WTC11 (cell line): ENCODE results near the gene ESYT1.

Experiments
- AR ChIP-seq: fragments of 250-450 bp; sonication (Bioruptor Pico); IDR thresholded peaks from 2 replicates; pipeline ENCODE4 v1.9.0; 2021; ENCODE audit warnings: mild to moderate bottlenecking
- CTCF ChIP-seq: fragments of 200-600 bp; IDR thresholded peaks from 2 replicates; pipeline ENCODE4 v1.8.0; 2022; ENCODE audit warnings: antibody characterized with exemption
- JUN ChIP-seq: sonication (generic); formaldehyde crosslinking; IDR thresholded peaks from 2 replicates; pipeline ENCODE4 v1.8.0; 2023; ENCODE audit warnings: mild to moderate bottlenecking, missing genetic modification reagents
- NR3C1 ChIP-seq: sonication (generic); formaldehyde crosslinking; conservative IDR thresholded peaks from 2 replicates; pipeline ENCODE4 v1.8.1; 2023; ENCODE audit warnings: low read depth, mild to moderate bottlenecking, missing genetic modification reagents
- TF ChIP-seq, protein P1 (sequence below): sonication (generic); formaldehyde crosslinking; IDR thresholded peaks from 2 replicates; pipeline ENCODE4 v1.8.0; 2022; ENCODE audit warnings: mild to moderate bottlenecking, missing genetic modification reagents

DNA sequence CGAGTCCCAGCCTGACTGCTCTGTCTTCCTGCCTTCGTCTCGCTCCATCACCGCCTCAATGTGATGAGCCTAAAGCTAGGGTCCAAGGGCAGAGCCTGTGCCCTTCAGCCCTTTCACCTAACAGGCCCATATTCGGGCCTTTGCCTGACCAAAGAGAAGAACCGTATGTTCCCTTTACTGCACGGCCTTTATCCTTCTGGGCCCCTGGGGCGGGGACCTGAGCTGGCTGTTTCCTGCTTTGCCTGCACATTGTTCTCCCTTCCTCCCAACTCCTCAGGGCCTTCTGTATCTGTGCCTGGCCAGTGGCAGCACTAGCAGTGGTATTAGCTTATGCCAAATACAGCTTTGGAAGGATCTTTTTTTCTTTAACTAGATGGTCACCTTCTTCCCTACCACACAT is 15.8 kb downstream of the ESYT1 start:
- no peak for TF ChIP-seq CTCF
- no peak for TF ChIP-seq NR3C1
- TF ChIP-seq, protein P1, sequence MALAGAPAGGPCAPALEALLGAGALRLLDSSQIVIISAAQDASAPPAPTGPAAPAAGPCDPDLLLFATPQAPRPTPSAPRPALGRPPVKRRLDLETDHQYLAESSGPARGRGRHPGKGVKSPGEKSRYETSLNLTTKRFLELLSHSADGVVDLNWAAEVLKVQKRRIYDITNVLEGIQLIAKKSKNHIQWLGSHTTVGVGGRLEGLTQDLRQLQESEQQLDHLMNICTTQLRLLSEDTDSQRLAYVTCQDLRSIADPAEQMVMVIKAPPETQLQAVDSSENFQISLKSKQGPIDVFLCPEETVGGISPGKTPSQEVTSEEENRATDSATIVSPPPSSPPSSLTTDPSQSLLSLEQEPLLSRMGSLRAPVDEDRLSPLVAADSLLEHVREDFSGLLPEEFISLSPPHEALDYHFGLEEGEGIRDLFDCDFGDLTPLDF (CRISPR knock-in tag), result no peak
- TF ChIP-seq AR (CRISPR knock-in tag), result no peak
- no peak for TF ChIP-seq JUN (CRISPR knock-in tag)
